Measurements from ENCODE around the gene CACYBP. TPM values are rescaled to one million over a fixed set of nuclear protein-coding genes. Genes with fewer than 3 reads are reported as not detected.

CACYBP gene
- total RNA-seq, 2 experiments from 2014 or later: 343 to 473 TPM

GRCh38 chr1:174982971-174983689 is 16.6 kb upstream of the CACYBP start:
- Histone ChIP-seq H3K79me2 (ENCODE audit: insufficient read depth, low read depth, low read length) (no peaks in the 10 kb centered on the region), H3K4me1 (ENCODE audit: insufficient read depth, low read length, poor library complexity, severe bottlenecking) (peaks cover 7% of the 10 kb centered on the region), H3K27ac (ENCODE audit: low read depth, low read length, poor library complexity, severe bottlenecking) (peak overlapping the region; percentile 14), H2AFZ (ENCODE audit: low read length) (no peak overlapping the region), H4K20me1 (ENCODE audit: insufficient read depth, low read length) (no peaks in the 10 kb centered on the region), H3K4me3 (ENCODE audit: low read depth, low read length, poor library complexity, severe bottlenecking) (no peak overlapping the region), H3K4me2 (ENCODE audit: low read length) (no peak overlapping the region), H3K9me2 (ENCODE audit: insufficient read depth, low read length) (no peaks in the 10 kb centered on the region), H3K36me3 (ENCODE audit: insufficient read depth, low read length) (peaks cover 94% of the 10 kb centered on the region), H3K9me3 (ENCODE audit: low read length) (peaks cover 17% of the 10 kb centered on the region; the same call in 1 of the 2 replicates)
- TF ChIP-seq, protein P1, sequence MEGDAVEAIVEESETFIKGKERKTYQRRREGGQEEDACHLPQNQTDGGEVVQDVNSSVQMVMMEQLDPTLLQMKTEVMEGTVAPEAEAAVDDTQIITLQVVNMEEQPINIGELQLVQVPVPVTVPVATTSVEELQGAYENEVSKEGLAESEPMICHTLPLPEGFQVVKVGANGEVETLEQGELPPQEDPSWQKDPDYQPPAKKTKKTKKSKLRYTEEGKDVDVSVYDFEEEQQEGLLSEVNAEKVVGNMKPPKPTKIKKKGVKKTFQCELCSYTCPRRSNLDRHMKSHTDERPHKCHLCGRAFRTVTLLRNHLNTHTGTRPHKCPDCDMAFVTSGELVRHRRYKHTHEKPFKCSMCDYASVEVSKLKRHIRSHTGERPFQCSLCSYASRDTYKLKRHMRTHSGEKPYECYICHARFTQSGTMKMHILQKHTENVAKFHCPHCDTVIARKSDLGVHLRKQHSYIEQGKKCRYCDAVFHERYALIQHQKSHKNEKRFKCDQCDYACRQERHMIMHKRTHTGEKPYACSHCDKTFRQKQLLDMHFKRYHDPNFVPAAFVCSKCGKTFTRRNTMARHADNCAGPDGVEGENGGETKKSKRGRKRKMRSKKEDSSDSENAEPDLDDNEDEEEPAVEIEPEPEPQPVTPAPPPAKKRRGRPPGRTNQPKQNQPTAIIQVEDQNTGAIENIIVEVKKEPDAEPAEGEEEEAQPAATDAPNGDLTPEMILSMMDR (conservative IDR thresholded peaks at IDR 0.05; ENCODE audit: low read length): peak; percentile 98
- TF ChIP-seq EZH2phosphoT487 (IDR thresholded peaks at IDR 0.05; ENCODE audit: borderline replicate concordance, low read depth, low read length): no peak
- ChIA-PET POLR2A (interaction anchor here (0.6 to 0.9 kb wide), 4 partner anchors 17 to 144 kb away, joined by 3 to 7 read pairs (median 4); no protein-coding TSS in a partner anchor), CTCF (ENCODE audit: unreplicated experiment) (no interaction called here)
- BruUV-seq (replicated peaks): no TSS peak
- intact Hi-C loops (cut with micrococcal nuclease; ENCODE audit: unreplicated experiment): loop anchor here (1.0 to 5.0 kb wide), 3 partner anchors 106 to 726 kb away; no protein-coding TSS in a partner anchor
- peak; percentile 76 for DNase-seq (ENCODE audit: low spot score)

DNA sequence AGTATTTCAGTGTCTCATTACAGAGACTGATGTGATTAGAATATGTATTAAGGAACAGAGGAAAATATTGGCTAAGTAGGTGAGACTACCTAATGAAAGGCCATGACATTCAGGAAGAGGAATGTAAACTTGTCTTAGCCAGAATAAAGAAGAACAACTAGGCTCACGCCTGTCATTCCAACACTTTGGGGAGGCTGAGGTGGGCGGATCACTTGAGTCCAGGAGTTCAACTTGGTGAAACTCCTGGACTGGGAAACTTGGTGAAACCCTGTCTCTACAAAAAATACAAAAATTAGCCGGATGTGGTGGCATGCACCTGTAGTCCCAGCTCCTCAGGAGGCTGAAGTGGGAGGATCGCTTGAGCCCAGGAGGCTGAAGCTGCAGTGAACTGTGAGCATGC is 14.8 kb upstream of the CACYBP start:
- no peak overlapping the region for H3K27ac ChIP-seq (ENCODE audit: low read depth, low read length, poor library complexity, severe bottlenecking)
- H2AFZ ChIP-seq (ENCODE audit: low read length): no peak overlapping the region
- no peak overlapping the region for H3K4me3 ChIP-seq (ENCODE audit: low read depth, low read length, poor library complexity, severe bottlenecking)
- H3K4me2 ChIP-seq (ENCODE audit: low read length): no peak overlapping the region
- peaks cover 94% of the 10 kb centered on the region for H3K36me3 ChIP-seq (ENCODE audit: insufficient read depth, low read length)
- TF ChIP-seq EZH2phosphoT487 (IDR thresholded peaks at IDR 0.05; ENCODE audit: borderline replicate concordance, low read depth, low read length): no peak
- TF ChIP-seq, protein P1 (conservative IDR thresholded peaks at IDR 0.05; ENCODE audit: low read length): no peak
- no TSS peak for BruUV-seq (replicated peaks)
- peaks cover 17% of the 10 kb centered on the region; the same call in 1 of the 2 replicates for H3K9me3 ChIP-seq (ENCODE audit: low read length)
- POLR2A ChIA-PET: interaction anchor here (1.5 kb wide), 1 partner anchor 15 kb away, joined by 3 read pairs; no protein-coding TSS in a partner anchor
- H3K79me2 ChIP-seq (ENCODE audit: insufficient read depth, low read depth, low read length): no peaks in the 10 kb centered on the region
- CTCF ChIA-PET (ENCODE audit: unreplicated experiment): no interaction called here
- H3K4me1 ChIP-seq (ENCODE audit: insufficient read depth, low read length, poor library complexity, severe bottlenecking): peaks cover 17% of the 10 kb centered on the region
- DNase-seq (ENCODE audit: low spot score): no peak
- H3K9me2 ChIP-seq (ENCODE audit: insufficient read depth, low read length): no peaks in the 10 kb centered on the region
- intact Hi-C loops (cut with micrococcal nuclease; ENCODE audit: unreplicated experiment): loop anchor here (5.0 kb wide), 2 partner anchors 108 to 728 kb away; no protein-coding TSS in a partner anchor
- H4K20me1 ChIP-seq (ENCODE audit: insufficient read depth, low read length): no peaks in the 10 kb centered on the region

- intact Hi-C loops (cut with micrococcal nuclease; ENCODE audit: unreplicated experiment): no loop called here
- Histone ChIP-seq H3K4me1 (ENCODE audit: insufficient read depth, low read length, poor library complexity, severe bottlenecking) (peaks cover 28% of the 10 kb centered on the region), H3K4me3 (ENCODE audit: low read depth, low read length, poor library complexity, severe bottlenecking) (no peak overlapping the region), H3K9me2 (ENCODE audit: insufficient read depth, low read length) (no peaks in the 10 kb centered on the region), H2AFZ (ENCODE audit: low read length) (no peak overlapping the region), H3K79me2 (ENCODE audit: insufficient read depth, low read depth, low read length) (no peaks in the 10 kb centered on the region), H3K27ac (ENCODE audit: low read depth, low read length, poor library complexity, severe bottlenecking) (peak overlapping the region; percentile 15), H4K20me1 (ENCODE audit: insufficient read depth, low read length) (no peaks in the 10 kb centered on the region), H3K4me2 (ENCODE audit: low read length) (no peak overlapping the region), H3K36me3 (ENCODE audit: insufficient read depth, low read length) (peaks cover 94% of the 10 kb centered on the region), H3K9me3 (ENCODE audit: low read length) (peaks cover 1% of the 10 kb centered on the region; the same call in 1 of the 2 replicates)
- ChIA-PET POLR2A (interaction anchor here (1.0 to 1.6 kb wide), 2 partner anchors 10 to 164 kb away, joined by 4 to 5 read pairs; no protein-coding TSS in a partner anchor), CTCF (ENCODE audit: unreplicated experiment) (no interaction called here)
- DNase-seq (ENCODE audit: low spot score): no peak
- BruUV-seq (replicated peaks): no TSS peak
- TF ChIP-seq EZH2phosphoT487 (IDR thresholded peaks at IDR 0.05; ENCODE audit: borderline replicate concordance, low read depth, low read length): no peak
- TF ChIP-seq, protein P1 (conservative IDR thresholded peaks at IDR 0.05; ENCODE audit: low read length): no peak
Observed at GRCh38 chr1:174988539-174988938, 11.2 kb upstream of the CACYBP start.

All from OCI-LY7 (cell line).